SK-N-SH (cell line): ENCODE data around the gene HOXC4. TPM values are rescaled to one million over a fixed set of nuclear protein-coding genes. Genes with fewer than 3 reads are reported as not detected.

Experiments
- CTCF ChIA-PET: fragments of 300-600, 350-600 bp; formaldehyde crosslinking; extraction: SDS; loops from one replicate; lab custom pipeline; 2021; lab: Yijun Ruan, JAX
- POLR2A ChIA-PET: fragments of 350-600 bp; sonication (Branson Sonifier 250); formaldehyde crosslinking; extraction: SDS; loops from one replicate; lab custom pipeline; 2020; ENCODE audit warnings: antibody characterized with exemption, inconsistent platforms; lab: Yijun Ruan, JAX
- DNase-seq: peaks from one replicate; pipeline ENCODE4 v3.0.0; 2012
- H2AFZ ChIP-seq: fragments of 200-600 bp; sonication (generic); 2 replicates; pipeline ENCODE4 v1.8.1; 2016; ENCODE audit warnings: antibody characterized with exemption, mild to moderate bottlenecking, low read depth
- H3F3A ChIP-seq: fragments of 200-600 bp; sonication (generic); replicated peaks from 2 replicates; pipeline ENCODE3; 2016; ENCODE audit warnings: antibody characterized with exemption, mild to moderate bottlenecking; ENCODE audit not compliant: insufficient read depth
- H3K27ac ChIP-seq, 2 experiments: fragments of 200-500 bp in 1 of 2; fragments of 200-600 bp in 1 of 2; sonication (Bioruptor generic) in 1 of 2; sonication (generic), shearing (Covaris generic) in 1 of 2; 2 replicates each; pipeline versions ENCODE4 v1.5.1 to v1.6.1; 2014 to 2016; ENCODE audit warnings: low read depth in 2 of 2, inconsistent platforms in 1 of 2, low read length in 1 of 2, mild to moderate bottlenecking in 1 of 2, mixed read lengths in 1 of 2
- H3K27me3 ChIP-seq: fragments of 200-600 bp; sonication (generic), shearing (Covaris generic); 2 replicates; pipeline ENCODE4 v1.6.1; 2016; ENCODE audit warnings: mixed run types; ENCODE audit not compliant: insufficient read depth
- H3K36me3 ChIP-seq, 2 experiments: fragments of 200-500 bp in 1 of 2; fragments of 200-600 bp in 1 of 2; sonication (Bioruptor generic) in 1 of 2; sonication (generic) in 1 of 2; replicated peaks in 1 of 2; 2 replicates each; pipeline versions ENCODE3 to v1.5.1; 2014 to 2016; ENCODE audit warnings: low read length in 1 of 2, mild to moderate bottlenecking in 1 of 2; ENCODE audit not compliant: insufficient read depth in 2 of 2, control insufficient read depth in 1 of 2
- H3K4me1 ChIP-seq, 2 experiments: fragments of 200-500 bp in 1 of 2; fragments of 200-600 bp in 1 of 2; sonication (Bioruptor generic) in 1 of 2; sonication (generic), shearing (Covaris generic) in 1 of 2; 2 replicates each; pipeline versions ENCODE4 v1.5.1 to v1.6.1; 2014 to 2016; ENCODE audit warnings: low read depth in 1 of 2, low read length in 1 of 2, mixed run types in 1 of 2; ENCODE audit not compliant: insufficient read depth in 2 of 2, control insufficient read depth in 1 of 2
- H3K4me2 ChIP-seq: fragments of 200-600 bp; sonication (generic), shearing (Covaris generic); 2 replicates; pipeline ENCODE4 v1.6.1; 2017; ENCODE audit warnings: mixed run types
- H3K4me3 ChIP-seq, 2 experiments: fragments of 200-500 bp in 1 of 2; fragments of 200-600 bp in 1 of 2; sonication (Bioruptor generic) in 1 of 2; sonication (generic), shearing (Covaris generic) in 1 of 2; 2 replicates each; pipeline versions ENCODE4 v1.5.1 to v1.8.1; 2014 to 2016; ENCODE audit warnings: low read depth in 2 of 2, inconsistent platforms in 1 of 2, low read length in 1 of 2, mild to moderate bottlenecking in 1 of 2, mixed read lengths in 1 of 2, moderate library complexity in 1 of 2
- H3K79me2 ChIP-seq: fragments of 200-600 bp; sonication (generic); 2 replicates; pipeline ENCODE4 v1.8.1; 2017; ENCODE audit warnings: mild to moderate bottlenecking; ENCODE audit not compliant: insufficient read depth
- H3K9ac ChIP-seq: fragments of 200-600 bp; sonication (generic); 2 replicates; pipeline ENCODE4 v1.6.1; 2017; ENCODE audit warnings: mixed run types
- H3K9me2 ChIP-seq: fragments of 200-600 bp; sonication (generic); 2 replicates; pipeline ENCODE4 v1.6.1; 2017; ENCODE audit warnings: mixed run types
- H3K9me3 ChIP-seq: fragments of 200-600 bp; sonication (generic); 2 replicates; pipeline ENCODE4 v1.6.1; 2017; ENCODE audit warnings: mixed run types, mild to moderate bottlenecking, moderate library complexity
- H4K20me1 ChIP-seq: fragments of 200-600 bp; sonication (generic); 2 replicates; pipeline ENCODE4 v1.6.1; 2017; ENCODE audit warnings: mild to moderate bottlenecking, mixed run types; ENCODE audit not compliant: insufficient read depth
- CHD2 ChIP-seq: fragments of 150-350 bp; IDR thresholded peaks from 2 replicates; pipeline ENCODE4 v1.6.1; 2018; ENCODE audit warnings: low read length; ENCODE audit not compliant: partially characterized antibody
- CTCF ChIP-seq: fragments of 200-600 bp; sonication (generic); IDR thresholded peaks from 2 replicates; pipeline ENCODE4 v1.6.1; 2017; ENCODE audit warnings: antibody characterized with exemption, mild to moderate bottlenecking, moderate library complexity
- EP300 ChIP-seq, 2 experiments: IDR thresholded peaks; 2 replicates each; pipeline versions ENCODE4 v1.4.0 to v1.6.1; 2012; ENCODE audit warnings: borderline replicate concordance in 1 of 2, low read depth in 1 of 2, low read length in 1 of 2
- EZH2phosphoT487 ChIP-seq: fragments of 200-600 bp; sonication (generic); IDR thresholded peaks from 2 replicates; pipeline ENCODE4 v1.6.1; 2017; ENCODE audit warnings: low read depth, mixed run types, mild to moderate bottlenecking, antibody characterized with exemption, moderate library complexity, borderline replicate concordance
- FOSL2 ChIP-seq: IDR thresholded peaks from 2 replicates; pipeline ENCODE4 v1.4.0; 2012; ENCODE audit warnings: low read depth, mild to moderate bottlenecking, moderate library complexity, borderline replicate concordance
- FOXJ3 ChIP-seq: sonication (generic); formaldehyde crosslinking; IDR thresholded peaks from 2 replicates; pipeline ENCODE4 v1.5.1; 2020; ENCODE audit warnings: mild to moderate bottlenecking, missing genetic modification reagents
- GABPA ChIP-seq: IDR thresholded peaks from 2 replicates; pipeline ENCODE4 v1.4.0; 2012; ENCODE audit warnings: low read depth, mild to moderate bottlenecking
- GATA2 ChIP-seq: sonication (generic); formaldehyde crosslinking; IDR thresholded peaks from 2 replicates; pipeline ENCODE4 v1.5.0; 2020; ENCODE audit warnings: mild to moderate bottlenecking, missing genetic modification reagents
- IRF3 ChIP-seq: fragments of 150-350 bp; IDR thresholded peaks from 2 replicates; pipeline ENCODE4 v1.6.1; 2016; ENCODE audit warnings: mild to moderate bottlenecking, low read depth, low read length
- JUND ChIP-seq: IDR thresholded peaks from 2 replicates; pipeline ENCODE4 v1.4.0; 2012
- MAX ChIP-seq: IDR thresholded peaks from 2 replicates; pipeline ENCODE4 v1.4.0; 2012; ENCODE audit warnings: low read depth
- MEF2A ChIP-seq: IDR thresholded peaks from 2 replicates; pipeline ENCODE4 v1.4.0; 2012; ENCODE audit warnings: low read depth, borderline replicate concordance
- MXI1 ChIP-seq: IDR thresholded peaks from 2 replicates; pipeline ENCODE4 v1.6.1; 2012; ENCODE audit warnings: mild to moderate bottlenecking, low read depth, low read length, improper control_type of control experiment
- NFIC ChIP-seq: IDR thresholded peaks from 2 replicates; pipeline ENCODE4 v1.4.0; 2012; ENCODE audit warnings: borderline replicate concordance
- NRF1 ChIP-seq: IDR thresholded peaks from 2 replicates; pipeline ENCODE4 v1.6.1; 2012; ENCODE audit warnings: low read depth, mild to moderate bottlenecking, low read length
- PBX3 ChIP-seq: IDR thresholded peaks from 2 replicates; pipeline ENCODE4; 2012
- POLR2AphosphoS5 ChIP-seq: IDR thresholded peaks from 2 replicates; pipeline ENCODE4 v1.6.1; 2012; ENCODE audit warnings: low read depth, low read length
- RAD21 ChIP-seq: IDR thresholded peaks from 2 replicates; pipeline ENCODE4 v1.6.1; 2012; ENCODE audit warnings: mild to moderate bottlenecking, low read length
- RCOR1 ChIP-seq: fragments of 150-350 bp; IDR thresholded peaks from 2 replicates; pipeline ENCODE4 v1.6.1; 2017; ENCODE audit warnings: antibody characterized with exemption, low read length
- RFX5 ChIP-seq: IDR thresholded peaks from 2 replicates; pipeline ENCODE4 v1.6.1; 2012; ENCODE audit warnings: mild to moderate bottlenecking, improper control_type of control experiment, low read length
- SIN3A ChIP-seq: IDR thresholded peaks from 2 replicates; pipeline ENCODE4 v1.6.1; 2012; ENCODE audit warnings: low read depth, mild to moderate bottlenecking, low read length, moderate library complexity, borderline replicate concordance
- SMC3 ChIP-seq: IDR thresholded peaks from 2 replicates; pipeline ENCODE4 v1.6.1; 2012; ENCODE audit warnings: low read depth, low read length, improper control_type of control experiment
- TAF1 ChIP-seq: IDR thresholded peaks from 2 replicates; pipeline ENCODE4 v1.6.1; 2012; ENCODE audit warnings: low read depth, mild to moderate bottlenecking, low read length, moderate library complexity, borderline replicate concordance
- TCF12 ChIP-seq: IDR thresholded peaks from 2 replicates; pipeline ENCODE4 v1.4.0; 2012
- TEAD4 ChIP-seq: IDR thresholded peaks from 2 replicates; pipeline ENCODE4 v1.4.0; 2012; ENCODE audit warnings: mild to moderate bottlenecking, borderline replicate concordance; ENCODE audit not compliant: insufficient read depth
- USF1 ChIP-seq: IDR thresholded peaks from 2 replicates; pipeline ENCODE4 v1.4.0; 2012; ENCODE audit warnings: low read depth, borderline replicate concordance
- USF2 ChIP-seq: fragments of 150-350 bp; IDR thresholded peaks from 2 replicates; pipeline ENCODE4 v1.6.1; 2017; ENCODE audit warnings: antibody characterized with exemption, low read length, low read depth, borderline replicate concordance
- YY1 ChIP-seq: IDR thresholded peaks from 2 replicates; pipeline ENCODE4 v1.4.0; 2012; ENCODE audit warnings: low read depth, mild to moderate bottlenecking
- WGBS: methylation state at CpG from one replicate; pipeline ENCODE4 v1.1.6; 2017; ENCODE audit warnings: low lambda C conversion rate; 5-methylcytosine and 5-hydroxymethylcytosine counted together
- polyA plus RNA-seq, 3 experiments: library from polyadenylated mRNA; depleted of rRNA; stranded (reverse); fragments of >200 nt; gene quantifications; 2 replicates each; pipeline ENCODE4 v1.2.3, GENCODE V29; 2012

HOXC4 gene
- polyA plus RNA-seq, 1 of the 3 experiments (the other 2 are of a cell fraction), result 3.7 TPM

- POLR2A ChIA-PET, result interaction anchor here (0.6 to 1.8 kb wide), 9 partner anchors 10 to 262 kb away, joined by 3 to 11 read pairs (median 3); partner anchors contain the start of genes CBX5, HNRNPA1, HOXC5 and HOXC6
- Histone ChIP-seq H3K27me3 (no peaks in the 10 kb centered on the region), H4K20me1 (no peaks in the 10 kb centered on the region), H3K9me3 (no peaks in the 10 kb centered on the region), H3K9me2 (no peaks in the 10 kb centered on the region), H3K36me3 (no peaks in the 10 kb centered on the region), H3K4me1 (peaks cover 7 to 36% of the 10 kb centered on the region in 2 experiments; a peak in 2 of 4 replicates), H3K27ac (peak overlapping the region; percentile 89 to 99), H3K79me2 (peaks cover 10% of the 10 kb centered on the region; the same call in 1 of the 2 replicates), H2AFZ (peak overlapping the region; percentile 94), H3F3A (peaks cover 9% of the 10 kb centered on the region), H3K4me2 (peak overlapping the region; percentile 99), H3K9ac (peak overlapping the region; percentile 98), H3K4me3 (peak overlapping the region; percentile 69 to 85)
- 0% methylated on average over 6 of the region's 34 CpGs for WGBS
- peak; percentile 99 for DNase-seq
- CTCF ChIA-PET, result interaction anchor here (0.7 to 24.5 kb wide), 11 partner anchors 9 to 342 kb away, joined by 3 to 568 read pairs (median 6); partner anchors contain the start of genes HOXC5, HOXC9 and SMUG1
- TF ChIP-seq MEF2A (no peak), CTCF (no peak), YY1 (peak; percentile 77), FOSL2 (no peak), PBX3 (no peak), JUND (no peak), POLR2AphosphoS5 (peak; percentile 76), EP300 (IDR thresholded peaks at IDR 0.05; ENCODE audit: borderline replicate concordance in 1 of 2, low read depth in 1 of 2, low read length in 1 of 2) (peak in 1 of 2 experiments; percentile 30; a peak in 1 of 4 replicates), GABPA (peak; percentile 58), NRF1 (peak; percentile 92), USF2 (no peak), IRF3 (no peak), SMC3 (no peak), MAX (0 out of 2 replicates have a peak, but pooled peaks have one; percentile 19), TEAD4 (no peak), TAF1 (peak; percentile 75; the same call in 1 of the 2 replicates), USF1 (no peak), SIN3A (peak; percentile 53; the same call in 1 of the 2 replicates), RFX5 (no peak), MXI1 (no peak; the same call in 1 of the 2 replicates), GATA2 (CRISPR knock-in tag) (no peak), TCF12 (0 out of 2 replicates have a peak, but pooled peaks have one; percentile 33), RAD21 (no peak), NFIC (no peak), EZH2phosphoT487 (no peak), CHD2 (peak; percentile 85), FOXJ3 (CRISPR knock-in tag) (no peak), RCOR1 (no peak; the same call in 1 of the 2 replicates)
Measured at GRCh38 chr12:54017878-54018467, 35.7 kb upstream of the HOXC4 start.
